H1 (cell line): ENCODE data around the gene TMCC1.
"Not testable (repeated sequence)": the region's sequence is repeated elsewhere in the genome, so short reads cannot be mapped to it uniquely, and the experiment has no call there.

ENCODE experiments used
- CHD7 ChIP-seq: fragments of 300-600 bp; sonication (generic); IDR thresholded peaks from 2 replicates; pipeline ENCODE4 v1.7.1; 2012; ENCODE audit warnings: low read length, moderate library complexity, mild to moderate bottlenecking, inconsistent platforms; ENCODE audit not compliant: insufficient replicate concordance
- EP300 ChIP-seq, 2 experiments: IDR thresholded peaks; 1 replicate in 1 of 2; 2 replicates in 1 of 2; pipeline ENCODE4 v1.6.1; 2011 to 2012; ENCODE audit warnings: low read depth in 2 of 2, low read length in 2 of 2, mild to moderate bottlenecking in 2 of 2, borderline replicate concordance in 1 of 2, inconsistent platforms in 1 of 2, moderate library complexity in 1 of 2
- HDAC2 ChIP-seq, 2 experiments: fragments of 300-600 bp in 1 of 2; sonication (generic) in 1 of 2; IDR thresholded peaks; 2 replicates each; pipeline ENCODE4 v1.6.1; 2011 to 2012; ENCODE audit warnings: low read depth in 2 of 2, low read length in 2 of 2, mild to moderate bottlenecking in 2 of 2, moderate library complexity in 2 of 2, borderline replicate concordance in 1 of 2, inconsistent platforms in 1 of 2
- MAX ChIP-seq: IDR thresholded peaks from 2 replicates; pipeline ENCODE4 v1.6.1; 2012; ENCODE audit warnings: inconsistent platforms
- POLR2AphosphoS5 ChIP-seq: IDR thresholded peaks from 2 replicates; pipeline ENCODE4 v1.6.1; 2011; ENCODE audit warnings: low read depth, low read length
- RAD21 ChIP-seq, 2 experiments: IDR thresholded peaks in 1 of 2; conservative IDR thresholded peaks in 1 of 2; 2 replicates each; pipeline ENCODE4 v1.6.1; 2011; ENCODE audit warnings: low read depth in 2 of 2, low read length in 2 of 2, improper control_type of control experiment in 1 of 2, inconsistent platforms in 1 of 2, mild to moderate bottlenecking in 1 of 2, moderate library complexity in 1 of 2
- RNF2 ChIP-seq: fragments of 200-900, 300-1000 bp; sonication (generic); IDR thresholded peaks from 2 replicates; pipeline ENCODE4 v1.7.1; 2016; ENCODE audit warnings: borderline replicate concordance, low read depth, mild to moderate bottlenecking, antibody characterized with exemption, low read length; ENCODE audit not compliant: poor library complexity, severe bottlenecking; ENCODE audit errors: missing control alignments
- RXRA ChIP-seq: IDR thresholded peaks from 2 replicates; pipeline ENCODE4 v1.6.1; 2011; ENCODE audit warnings: low read depth, mild to moderate bottlenecking, low read length, moderate library complexity; ENCODE audit not compliant: insufficient read depth
- SUZ12 ChIP-seq: fragments of 200-600 bp; sonication (generic); IDR thresholded peaks from 2 replicates; pipeline ENCODE4 v1.6.1; 2012; ENCODE audit warnings: mild to moderate bottlenecking, inconsistent platforms, low read length, moderate library complexity, mixed read lengths
- TAF1 ChIP-seq: IDR thresholded peaks from 2 replicates; pipeline ENCODE4 v1.6.1; 2011; ENCODE audit warnings: mild to moderate bottlenecking, low read depth, low read length
- TBP ChIP-seq: IDR thresholded peaks from 2 replicates; pipeline ENCODE4 v1.6.1; 2011; ENCODE audit warnings: low read depth, low read length, improper control_type of control experiment
- TEAD4 ChIP-seq: IDR thresholded peaks from 2 replicates; pipeline ENCODE4 v1.6.1; 2012; ENCODE audit warnings: low read depth, low read length, inconsistent platforms, mixed read lengths
- ZNF274 ChIP-seq: IDR thresholded peaks from 2 replicates; pipeline ENCODE4 v1.7.0; 2012; ENCODE audit warnings: low read length, borderline replicate concordance; ENCODE audit errors: extremely low read depth
- TF ChIP-seq, protein P1 (sequence below), 3 experiments: IDR thresholded peaks; 1 replicate in 2 of 3; 2 replicates in 1 of 3; pipeline versions ENCODE4 v1.5.1 to v1.6.1; 2011; ENCODE audit warnings: low read length in 3 of 3, mild to moderate bottlenecking in 3 of 3, inconsistent platforms in 2 of 3, low read depth in 1 of 3, moderate library complexity in 1 of 3; ENCODE audit not compliant: insufficient read depth in 1 of 3; ENCODE audit errors: control extremely low read depth in 1 of 3

- TF ChIP-seq EP300 (IDR thresholded peaks at IDR 0.05; ENCODE audit: borderline replicate concordance in 1 of 2, low read depth in 2 of 2, low read length in 2 of 2); RNF2; RAD21 (IDR thresholded peaks at IDR 0.05 in 1 of 2, conservative IDR thresholded peaks at IDR 0.05 in 1 of 2; ENCODE audit: low read depth in 2 of 2, low read length in 2 of 2); TBP; SUZ12; CHD7; HDAC2 (IDR thresholded peaks at IDR 0.05; ENCODE audit: borderline replicate concordance in 1 of 2, low read depth in 2 of 2, low read length in 2 of 2); POLR2AphosphoS5; MAX; ZNF274; TAF1; RXRA; TEAD4: not testable (repeated sequence)
- TF ChIP-seq, protein P1, sequence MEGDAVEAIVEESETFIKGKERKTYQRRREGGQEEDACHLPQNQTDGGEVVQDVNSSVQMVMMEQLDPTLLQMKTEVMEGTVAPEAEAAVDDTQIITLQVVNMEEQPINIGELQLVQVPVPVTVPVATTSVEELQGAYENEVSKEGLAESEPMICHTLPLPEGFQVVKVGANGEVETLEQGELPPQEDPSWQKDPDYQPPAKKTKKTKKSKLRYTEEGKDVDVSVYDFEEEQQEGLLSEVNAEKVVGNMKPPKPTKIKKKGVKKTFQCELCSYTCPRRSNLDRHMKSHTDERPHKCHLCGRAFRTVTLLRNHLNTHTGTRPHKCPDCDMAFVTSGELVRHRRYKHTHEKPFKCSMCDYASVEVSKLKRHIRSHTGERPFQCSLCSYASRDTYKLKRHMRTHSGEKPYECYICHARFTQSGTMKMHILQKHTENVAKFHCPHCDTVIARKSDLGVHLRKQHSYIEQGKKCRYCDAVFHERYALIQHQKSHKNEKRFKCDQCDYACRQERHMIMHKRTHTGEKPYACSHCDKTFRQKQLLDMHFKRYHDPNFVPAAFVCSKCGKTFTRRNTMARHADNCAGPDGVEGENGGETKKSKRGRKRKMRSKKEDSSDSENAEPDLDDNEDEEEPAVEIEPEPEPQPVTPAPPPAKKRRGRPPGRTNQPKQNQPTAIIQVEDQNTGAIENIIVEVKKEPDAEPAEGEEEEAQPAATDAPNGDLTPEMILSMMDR (IDR thresholded peaks at IDR 0.05; ENCODE audit: control extremely low read depth in 1 of 3, insufficient read depth in 1 of 3, low read depth in 1 of 3, low read length in 3 of 3): not testable (repeated sequence)
Measured at GRCh38 chr3:129696430-129696829, 197.1 kb downstream of the TMCC1 start.
